Raji (cell line): Measurements from ENCODE around the gene GGCT.

ENCODE experiments used
- POLR2A ChIP-seq: IDR thresholded peaks from 2 replicates; pipeline ENCODE4 v1.6.1; 2011; ENCODE audit warnings: low read depth, low read length, control low read depth; ENCODE audit not compliant: insufficient read depth

GGCT gene

DNA sequence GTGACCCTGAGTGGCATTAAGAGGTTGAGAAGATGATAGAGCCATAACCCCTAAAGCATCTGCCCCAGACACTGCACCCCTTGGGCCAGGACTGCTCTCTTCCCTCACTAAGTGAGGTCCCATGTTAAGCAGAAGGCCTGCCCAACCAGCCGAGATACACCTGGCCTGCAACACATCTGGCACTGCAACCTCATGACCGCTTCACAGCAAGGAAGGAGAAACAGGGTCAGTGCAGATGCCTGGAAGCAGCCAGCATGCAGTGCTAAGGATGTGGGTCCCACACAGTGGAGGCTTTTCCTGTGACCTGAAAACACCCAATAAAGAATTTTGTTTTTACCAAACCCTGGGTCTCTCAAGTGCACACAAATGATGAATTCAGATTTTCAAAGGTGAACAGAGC, 33.4 kb downstream of the GGCT start:
- TF ChIP-seq POLR2A = no peak

DNA sequence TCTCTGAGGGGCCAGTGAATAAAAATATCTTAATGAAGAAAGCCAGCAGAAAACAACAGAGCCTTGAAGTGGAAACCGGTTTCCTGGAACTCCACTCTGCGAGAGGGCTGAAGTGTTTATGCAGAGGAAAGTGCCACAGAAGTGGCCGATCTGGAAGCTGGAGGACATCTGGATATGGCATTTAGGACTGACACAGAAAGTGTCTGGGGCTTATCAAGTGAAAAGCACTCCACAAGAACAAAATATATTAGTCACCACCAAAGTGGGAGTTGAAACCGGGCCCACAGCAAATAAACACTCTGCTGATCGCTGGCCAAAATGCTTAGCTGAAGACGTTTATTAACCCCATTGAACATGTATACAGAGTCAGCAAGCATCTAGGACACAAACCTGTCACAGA, 33.9 kb downstream of the GGCT start:
- TF ChIP-seq POLR2A = no peak

DNA sequence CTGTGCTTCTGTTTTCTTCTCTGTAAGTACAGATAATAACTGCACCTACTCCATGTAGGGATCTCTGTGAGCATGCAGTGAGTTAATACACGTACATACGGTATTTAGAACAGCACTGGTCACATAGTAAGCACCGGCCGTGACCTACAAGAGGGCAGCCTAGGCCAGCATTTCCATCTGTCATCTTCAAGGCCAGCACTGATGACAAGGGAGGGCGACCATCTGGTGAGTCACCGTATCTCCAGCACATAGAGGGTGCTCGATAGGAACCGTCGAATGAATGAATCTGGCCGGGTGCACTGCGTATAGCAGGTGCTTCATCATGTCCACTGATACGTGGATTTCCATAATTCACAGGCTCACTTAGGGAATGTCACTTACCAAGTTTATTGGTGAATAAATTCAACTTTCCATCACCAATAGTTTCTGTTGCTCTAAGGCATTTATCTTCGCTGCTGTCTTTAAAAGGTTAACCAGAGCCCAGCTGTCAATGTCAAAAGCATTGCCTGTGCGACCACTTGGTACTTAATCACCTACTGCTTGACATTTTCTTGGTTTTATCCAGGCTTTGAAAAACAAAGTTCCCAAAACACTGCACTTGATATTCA, 34.4 kb downstream of the GGCT start:
- no peak for TF ChIP-seq POLR2A

DNA sequence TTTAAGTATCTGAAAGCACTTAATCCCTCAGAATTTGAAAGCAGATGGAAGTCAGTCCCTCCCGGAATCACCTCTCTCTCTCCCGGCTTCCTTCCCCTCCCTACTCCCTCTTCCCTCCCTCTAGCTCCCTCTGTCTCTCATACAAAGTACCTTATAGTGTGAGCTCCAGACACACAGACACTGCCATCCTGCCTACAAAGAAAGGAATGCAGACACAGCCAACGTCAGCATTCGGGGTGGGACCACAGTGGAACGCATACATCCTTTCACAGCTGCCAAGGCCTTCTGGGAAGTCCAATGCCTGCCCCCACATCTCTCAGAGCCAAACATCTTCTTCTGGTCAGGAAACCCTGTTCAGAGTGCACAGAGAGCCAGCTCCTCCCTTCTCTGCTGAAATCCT, 35.3 kb downstream of the GGCT start:
- no peak for TF ChIP-seq POLR2A

DNA sequence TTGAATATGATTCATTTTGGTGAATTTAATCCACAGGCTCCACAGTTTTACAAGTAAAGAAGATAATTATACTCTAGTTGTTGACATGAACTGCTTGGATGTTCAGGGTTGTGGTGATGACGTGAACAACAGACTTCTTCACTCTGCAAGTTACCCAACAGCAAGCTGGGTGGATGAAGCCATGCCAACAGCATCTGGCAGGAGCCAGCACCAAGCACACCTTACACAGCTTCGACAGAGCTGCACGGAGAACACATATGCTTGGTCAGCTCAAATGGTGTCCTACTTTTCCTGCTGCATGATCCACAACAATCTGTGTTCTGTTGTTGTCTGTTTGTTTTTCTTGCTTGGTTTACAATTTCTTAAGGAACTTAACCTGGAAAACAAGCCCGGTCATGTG, 35.8 kb downstream of the GGCT start:
- TF ChIP-seq POLR2A = no peak

DNA sequence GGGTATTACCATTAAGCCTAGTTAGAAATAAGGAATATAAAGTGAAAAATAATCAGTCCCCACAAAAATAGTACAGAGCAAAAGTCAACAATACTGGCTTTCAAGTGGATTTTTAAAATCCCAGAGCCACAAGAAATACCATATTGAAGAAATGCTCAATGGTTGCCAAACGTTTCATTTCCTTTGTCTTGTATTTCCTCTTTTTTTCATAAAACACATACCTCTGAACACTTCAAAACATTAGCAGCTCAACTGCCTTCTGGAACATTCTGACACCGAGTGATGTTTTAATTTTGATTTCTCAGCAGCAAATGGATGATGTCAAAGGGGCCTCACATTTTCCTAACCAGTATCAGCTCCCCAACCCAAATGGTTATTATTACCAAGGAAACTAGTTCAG, 36.6 kb downstream of the GGCT start:
- no peak for TF ChIP-seq POLR2A

DNA sequence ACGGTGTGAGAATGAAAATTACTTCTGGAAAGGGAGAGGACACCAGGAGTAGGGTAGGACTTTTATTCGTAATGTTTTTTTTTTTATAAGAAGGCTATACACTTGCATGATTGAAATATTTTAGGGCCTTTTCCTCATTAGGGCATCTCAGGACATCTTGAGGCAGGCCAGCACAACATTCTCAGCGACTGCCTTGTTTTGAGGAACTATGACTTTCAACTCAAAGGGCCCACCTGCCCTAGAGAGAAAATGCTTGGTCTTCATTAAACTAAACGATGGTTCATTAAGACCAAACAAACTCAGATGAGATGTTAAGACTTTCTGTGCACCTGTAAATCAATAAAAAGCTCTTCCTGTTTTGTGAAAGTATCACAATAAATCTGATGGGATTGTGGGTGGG, 37.4 kb downstream of the GGCT start:
- TF ChIP-seq POLR2A = no peak

DNA sequence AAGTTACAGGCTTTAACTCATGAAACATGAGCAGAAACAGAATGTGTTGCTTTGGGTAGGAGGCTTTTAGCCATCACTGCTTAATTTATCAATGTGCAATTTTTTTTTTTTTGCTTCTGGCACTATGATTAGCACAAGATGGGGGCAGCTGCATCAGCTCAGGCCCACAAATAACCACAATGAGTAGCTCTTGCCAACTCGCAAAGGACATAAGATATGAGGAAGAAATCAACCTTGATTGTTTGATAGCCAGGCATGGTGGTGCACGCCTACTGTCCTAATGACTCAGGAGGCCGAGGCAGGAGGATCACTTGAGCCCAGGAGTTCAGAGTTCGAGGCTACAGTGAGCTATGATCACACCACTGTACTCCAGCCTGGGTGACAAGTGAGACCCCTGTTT, 38.4 kb downstream of the GGCT start:
- TF ChIP-seq POLR2A = no peak

DNA sequence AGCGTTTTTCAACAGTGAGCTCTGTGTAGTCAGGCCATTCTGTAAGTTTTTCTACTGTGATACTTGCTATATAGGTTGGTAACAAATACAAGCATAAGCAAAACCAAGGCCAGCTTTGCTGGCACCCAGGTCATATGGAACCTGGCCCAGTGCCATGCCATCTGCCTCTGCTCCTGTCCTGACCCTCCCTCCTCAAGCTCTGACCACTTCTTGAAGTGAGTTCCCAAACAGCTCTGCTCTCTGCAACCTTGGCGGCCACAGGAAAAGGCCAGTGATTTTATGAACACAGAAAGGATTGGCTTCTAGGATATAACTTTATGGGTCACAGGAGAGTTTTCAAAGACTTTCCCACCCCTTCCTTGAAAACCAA, 38.8 kb downstream of the GGCT start:
- no peak for TF ChIP-seq POLR2A

DNA sequence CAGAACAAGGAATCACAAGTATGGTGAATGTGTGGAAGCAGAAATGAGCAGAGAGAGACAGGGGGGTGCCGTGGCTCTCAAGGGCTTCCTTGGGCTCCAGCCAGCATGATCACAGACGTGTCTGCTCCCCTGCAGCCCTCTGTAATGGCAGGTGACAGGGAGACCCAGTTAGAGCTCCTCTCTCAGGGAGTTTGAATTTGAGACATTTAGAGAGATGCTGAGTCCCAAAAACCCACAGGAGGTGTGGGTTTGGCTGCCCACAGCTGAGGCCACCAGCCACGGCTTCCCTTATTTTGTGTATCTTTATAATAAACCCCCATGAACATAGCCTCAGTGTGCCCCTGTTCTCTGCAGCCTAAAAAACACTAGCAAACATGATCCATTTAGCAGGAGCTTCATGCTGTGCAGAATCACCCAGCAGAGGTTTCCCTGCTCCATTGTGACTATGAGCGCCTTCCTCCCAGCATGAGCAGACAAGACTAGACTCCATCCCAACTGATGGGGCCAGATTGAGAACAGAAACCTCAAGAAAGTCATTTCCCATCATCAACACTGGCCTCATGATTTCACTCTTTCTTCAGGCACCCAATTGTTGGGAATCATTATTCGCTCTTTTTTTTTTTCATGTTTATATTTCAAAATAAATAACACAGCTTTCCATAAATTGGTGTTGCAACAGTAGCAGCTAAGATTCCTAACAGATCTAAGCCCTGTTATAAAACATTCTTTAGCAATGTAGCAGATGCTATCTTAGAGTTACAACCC, 39.4 kb downstream of the GGCT start:
- no peak for TF ChIP-seq POLR2A

DNA sequence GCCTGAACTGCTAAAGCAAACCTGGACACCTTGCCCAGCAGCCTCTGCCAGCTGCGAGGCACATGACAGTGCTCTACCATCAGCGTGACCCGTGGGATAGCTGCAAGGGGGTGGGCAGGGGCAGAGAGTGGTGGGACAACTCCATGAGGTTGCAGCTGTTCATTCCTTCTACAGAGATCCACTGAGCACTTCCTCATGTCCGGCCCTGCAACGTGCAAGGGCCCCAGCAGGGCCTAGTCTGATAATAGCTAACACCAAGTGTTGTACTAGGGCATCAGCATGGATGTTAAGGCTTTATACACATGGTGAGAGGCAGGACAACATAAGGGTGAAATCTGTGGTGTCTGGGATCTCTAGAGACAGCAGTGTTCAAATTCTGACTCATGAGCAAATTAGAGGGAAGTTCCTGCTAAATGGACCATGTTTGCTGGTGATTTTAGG, 40.4 kb downstream of the GGCT start:
- TF ChIP-seq POLR2A = no peak

DNA sequence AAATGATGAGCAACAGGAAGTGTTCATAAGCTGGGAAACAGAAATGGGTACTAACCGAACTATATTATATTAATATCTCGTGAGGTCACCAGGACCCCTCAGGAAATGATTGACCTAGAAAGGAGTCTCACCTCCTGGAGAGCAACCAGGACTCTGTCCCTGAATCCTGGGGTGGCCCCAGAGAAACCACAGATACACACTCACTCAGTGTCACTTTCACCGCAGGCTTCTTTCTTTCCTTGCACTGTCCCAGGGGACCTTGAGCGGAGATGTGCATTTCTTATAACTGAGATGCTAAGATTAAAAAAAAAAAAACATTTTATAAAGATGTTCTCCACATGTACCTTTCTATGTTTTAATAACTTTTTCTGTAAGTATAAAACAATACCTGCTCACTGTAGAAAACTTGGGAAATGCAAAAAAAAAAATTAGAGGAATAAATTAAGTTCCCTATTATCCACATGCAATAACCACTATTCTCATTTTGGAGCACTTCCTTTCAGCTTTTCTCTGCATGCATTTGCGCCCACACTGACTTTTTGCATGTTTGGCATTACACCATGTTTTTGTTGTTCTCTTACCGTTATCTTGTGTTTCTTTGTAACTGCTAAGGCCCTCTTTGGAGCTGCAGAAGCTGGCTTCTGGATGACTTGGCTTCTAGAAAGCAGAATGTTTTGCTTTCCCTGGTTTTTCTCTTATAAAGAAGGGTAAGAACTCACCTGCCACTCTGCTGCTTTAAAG, 41.1 kb downstream of the GGCT start:
- TF ChIP-seq POLR2A = no peak

DNA sequence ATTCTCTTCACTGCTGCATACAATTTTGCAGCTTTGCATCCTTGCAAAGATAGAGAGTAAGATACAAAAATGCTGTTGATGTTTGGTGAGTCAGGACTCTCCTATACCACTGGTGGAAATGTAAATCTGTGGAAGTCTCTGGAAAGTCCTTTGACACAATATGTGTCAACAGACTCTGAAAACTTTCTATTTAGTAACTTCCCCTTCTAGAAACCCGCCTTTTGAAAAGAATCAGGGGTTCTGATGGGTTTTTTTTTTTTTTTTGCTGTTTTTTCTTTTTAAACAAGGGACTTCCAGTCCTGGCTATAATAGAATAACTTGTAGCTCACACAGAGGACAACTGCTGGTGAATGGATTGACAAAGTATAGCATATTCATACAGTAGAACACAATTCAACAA, 42.5 kb downstream of the GGCT start:
- TF ChIP-seq POLR2A = no peak

DNA sequence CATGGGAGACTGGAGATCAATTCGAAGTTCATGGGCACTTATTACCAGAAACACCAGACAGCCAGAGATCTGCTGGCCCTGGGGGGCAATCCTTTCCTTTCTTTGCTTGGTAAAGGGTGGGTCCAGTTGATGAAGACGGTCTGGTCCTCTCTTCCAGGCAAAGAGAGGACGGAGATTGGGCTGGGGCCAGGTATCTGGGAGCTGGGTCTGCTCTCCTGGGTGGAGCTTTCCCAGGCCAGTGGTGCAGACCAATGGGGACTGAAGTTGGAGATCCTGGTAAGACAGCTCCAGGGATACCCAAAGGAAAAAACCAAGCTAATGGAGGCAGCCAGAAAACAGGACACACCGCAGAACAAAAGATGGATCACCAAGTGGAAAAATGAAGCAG, 44.4 kb downstream of the GGCT start:
- TF ChIP-seq POLR2A = no peak

DNA sequence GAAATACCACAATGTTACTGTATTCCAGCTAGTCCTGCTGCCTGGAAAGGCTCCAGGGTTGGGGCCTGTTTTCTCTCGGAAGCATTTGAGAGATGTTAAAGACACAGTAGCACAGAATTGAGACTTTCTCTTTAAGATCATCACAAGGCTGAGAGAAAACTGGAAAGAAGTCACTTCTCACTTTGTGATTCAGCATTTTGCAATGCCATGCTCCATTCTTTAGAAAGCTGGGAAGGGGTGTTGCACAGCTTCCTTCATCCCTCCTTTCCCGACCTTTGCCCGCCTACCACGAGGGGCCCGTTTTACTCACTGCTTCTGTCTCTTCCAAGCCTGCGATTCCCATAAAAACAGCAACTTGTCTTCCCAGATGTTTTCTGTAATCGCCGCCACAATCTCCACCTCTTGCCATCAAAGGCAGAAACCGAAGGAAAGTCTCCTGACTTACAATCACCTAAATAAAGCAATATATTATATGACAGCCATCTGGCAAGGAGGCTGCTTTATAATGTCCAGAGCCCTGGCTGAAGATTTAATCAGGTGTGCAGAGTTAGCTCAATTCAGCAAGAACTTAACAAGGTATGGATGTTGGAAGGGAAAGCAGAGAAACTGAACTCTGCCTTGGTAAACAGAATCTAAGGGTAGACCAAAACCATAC, 44.9 kb downstream of the GGCT start:
- no peak for TF ChIP-seq POLR2A

DNA sequence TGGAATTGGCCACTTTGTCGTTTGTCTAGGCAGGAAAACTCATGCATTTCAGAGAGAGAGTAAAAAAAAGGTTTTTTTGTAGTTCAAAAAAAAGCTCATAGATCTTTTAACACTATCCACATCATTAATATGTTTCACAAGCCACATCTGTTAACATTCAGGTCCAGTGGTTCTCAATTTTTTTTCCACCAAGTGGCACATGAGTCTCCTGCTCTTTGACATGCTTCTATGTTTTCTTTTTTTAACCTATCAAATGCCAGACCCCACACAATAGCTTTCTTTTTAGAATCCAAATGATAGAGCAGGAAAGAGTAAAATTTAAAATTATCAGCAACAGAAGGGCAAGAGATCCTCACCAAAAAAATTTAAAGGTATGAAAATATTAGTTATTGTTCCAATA, 46.3 kb downstream of the GGCT start:
- TF ChIP-seq POLR2A = no peak
